H1 (cell line): ENCODE data around the gene RAD9A. TPM values are rescaled to one million over a fixed set of nuclear protein-coding genes. Genes with fewer than 3 reads are reported as not detected.
A peak's percentile ranks its signal among the peaks of the same experiment; 100 is the strongest.

Source experiments
- CTCF ChIA-PET: fragments of 300-600 bp; sonication (Branson Sonifier 250); formaldehyde crosslinking; loops from one replicate; lab custom pipeline; 2021; ENCODE audit not compliant: partially characterized antibody; lab: Charles Lee
- POLR2A ChIA-PET: fragments of 300-600 bp; sonication (Branson Sonifier 250); formaldehyde crosslinking; loops from one replicate; lab custom pipeline; 2021; ENCODE audit warnings: inconsistent platforms; ENCODE audit not compliant: partially characterized antibody; lab: Charles Lee
- DNase-seq, 2 experiments: peaks; one replicate each; pipeline versions ENCODE4 v3.0.0 to v3.0.0-alpha.2; 2010 to 2022; ENCODE audit warnings: low spot score in 2 of 2, low read depth in 1 of 2, mixed read lengths in 1 of 2
- FAIRE-seq: peaks from 2 replicates; lab custom pipeline; 2011; peaks lifted over from hg19 to GRCh38; lab: Jason Lieb, UNC
- H2AFZ ChIP-seq: 2 replicates; pipeline ENCODE4 v1.8.1; 2012; ENCODE audit warnings: low read length, inconsistent platforms
- H2AK5ac ChIP-seq: 2 replicates; pipeline ENCODE4 v1.6.1; 2013; ENCODE audit warnings: low read depth, low read length
- H2BK120ac ChIP-seq: replicated peaks from 2 replicates; pipeline ENCODE3; 2013; ENCODE audit warnings: low read depth, low read length, inconsistent platforms
- H2BK12ac ChIP-seq: 2 replicates; pipeline ENCODE4 v1.6.1; 2013; ENCODE audit warnings: low read depth, low read length
- H2BK15ac ChIP-seq: 2 replicates; pipeline ENCODE4 v1.6.1; 2013; ENCODE audit warnings: low read length
- H2BK20ac ChIP-seq: 2 replicates; pipeline ENCODE4 v1.6.1; 2013; ENCODE audit warnings: low read length
- H2BK5ac ChIP-seq: 2 replicates; pipeline ENCODE4 v1.6.1; 2013; ENCODE audit warnings: low read depth, low read length
- H3K14ac ChIP-seq: 2 replicates; pipeline ENCODE4 v1.6.1; 2013; ENCODE audit warnings: inconsistent platforms; ENCODE audit not compliant: insufficient read length
- H3K18ac ChIP-seq: 2 replicates; pipeline ENCODE4 v1.6.1; 2013; ENCODE audit warnings: low read length; ENCODE audit errors: extremely low read depth
- H3K23ac ChIP-seq: 2 replicates; pipeline ENCODE4 v1.6.1; 2013; ENCODE audit warnings: inconsistent platforms; ENCODE audit not compliant: insufficient read length
- H3K23me2 ChIP-seq: 2 replicates; pipeline ENCODE4 v1.6.1; 2013; ENCODE audit warnings: low read depth, low read length
- H3K27ac ChIP-seq: 2 replicates; pipeline ENCODE4 v1.6.1; 2011; ENCODE audit warnings: low read depth, low read length, inconsistent platforms
- H3K27me3 ChIP-seq, 4 experiments: replicated peaks in 1 of 4; 1 replicate in 1 of 4; 2 replicates in 3 of 4; pipeline versions ENCODE4 v1.6.1 to v1.8.1; 2011 to 2013; ENCODE audit warnings: low read length in 3 of 4, mild to moderate bottlenecking in 3 of 4, inconsistent platforms in 2 of 4, mixed read lengths in 2 of 4, moderate library complexity in 1 of 4; ENCODE audit not compliant: control insufficient read depth in 3 of 4, insufficient read depth in 3 of 4; ENCODE audit errors: extremely low read depth in 1 of 4
- H3K36me3 ChIP-seq, 4 experiments: 2 replicates each; pipeline versions ENCODE4 v1.6.1 to v1.8.1; 2011 to 2013; ENCODE audit warnings: mild to moderate bottlenecking in 4 of 4, low read length in 3 of 4, moderate library complexity in 2 of 4, control low read depth in 1 of 4, inconsistent platforms in 1 of 4; ENCODE audit not compliant: insufficient read depth in 4 of 4, control insufficient read depth in 2 of 4
- H3K4ac ChIP-seq: replicated peaks from 2 replicates; pipeline ENCODE3; 2013; ENCODE audit warnings: low read length, low read depth, mixed read lengths, inconsistent platforms; ENCODE audit not compliant: insufficient read length
- H3K4me1 ChIP-seq, 4 experiments: replicated peaks in 1 of 4; 1 replicate in 1 of 4; 2 replicates in 3 of 4; pipeline versions ENCODE4 v1.6.1 to v1.8.1; 2011 to 2013; ENCODE audit warnings: low read length in 3 of 4, inconsistent platforms in 2 of 4, mixed read lengths in 1 of 4; ENCODE audit not compliant: insufficient read depth in 4 of 4, control insufficient read depth in 3 of 4
- H3K4me2 ChIP-seq, 2 experiments: 2 replicates each; pipeline versions ENCODE4 v1.6.1 to v1.8.1; 2011 to 2013; ENCODE audit warnings: low read depth in 2 of 2, low read length in 2 of 2, control low read depth in 1 of 2, inconsistent platforms in 1 of 2, mild to moderate bottlenecking in 1 of 2; ENCODE audit not compliant: insufficient read depth in 1 of 2
- H3K4me3 ChIP-seq, 4 experiments: fragments of 200-600, 300-600 bp in 1 of 4; sonication (generic), shearing (Covaris generic), sonication (Bioruptor Twin) in 1 of 4; 2 replicates each; pipeline versions ENCODE4 v1.5.1 to v1.8.1; 2011 to 2016; ENCODE audit warnings: low read length in 4 of 4, low read depth in 3 of 4, control low read depth in 2 of 4, inconsistent platforms in 2 of 4, mild to moderate bottlenecking in 2 of 4, mixed read lengths in 1 of 4, moderate library complexity in 1 of 4; ENCODE audit not compliant: insufficient read depth in 2 of 4; ENCODE audit errors: extremely low read depth in 1 of 4
- H3K56ac ChIP-seq: replicated peaks from 2 replicates; pipeline ENCODE3; 2013; ENCODE audit warnings: low read depth, mild to moderate bottlenecking, mixed read lengths, low read length, inconsistent platforms; ENCODE audit not compliant: insufficient read length
- H3K79me1 ChIP-seq: 2 replicates; pipeline ENCODE4 v1.6.1; 2013; ENCODE audit warnings: low read depth, low read length, control low read depth
- H3K79me2 ChIP-seq, 2 experiments: 2 replicates each; pipeline versions ENCODE4 v1.6.1 to v1.8.1; 2012 to 2013; ENCODE audit warnings: low read length in 2 of 2, mild to moderate bottlenecking in 2 of 2, inconsistent platforms in 1 of 2; ENCODE audit not compliant: insufficient read depth in 2 of 2, control insufficient read depth in 1 of 2
- H3K9ac ChIP-seq, 4 experiments: replicated peaks in 1 of 4; 1 replicate in 1 of 4; 2 replicates in 3 of 4; pipeline versions ENCODE4 v1.6.1 to v1.8.1; 2011 to 2013; ENCODE audit warnings: low read depth in 3 of 4, low read length in 3 of 4, control low read depth in 2 of 4, mild to moderate bottlenecking in 2 of 4, moderate library complexity in 2 of 4, inconsistent platforms in 1 of 4; ENCODE audit errors: extremely low read depth in 1 of 4
- H3K9me3 ChIP-seq, 2 experiments: 2 replicates each; pipeline versions ENCODE4 v1.6.1 to v1.8.1; 2012 to 2013; ENCODE audit warnings: mild to moderate bottlenecking in 2 of 2, moderate library complexity in 2 of 2, control low read depth in 1 of 2, inconsistent platforms in 1 of 2, low read depth in 1 of 2, low read length in 1 of 2, mixed read lengths in 1 of 2; ENCODE audit not compliant: insufficient read depth in 2 of 2
- H4K20me1 ChIP-seq, 2 experiments: replicated peaks in 1 of 2; 2 replicates each; pipeline versions ENCODE3 to v1.8.1; 2011 to 2013; ENCODE audit warnings: inconsistent platforms in 2 of 2, low read length in 2 of 2, mild to moderate bottlenecking in 1 of 2; ENCODE audit not compliant: insufficient read depth in 2 of 2, control insufficient read depth in 1 of 2
- H4K5ac ChIP-seq: 2 replicates; pipeline ENCODE4 v1.6.1; 2013; ENCODE audit warnings: low read length, low read depth, mixed read lengths, inconsistent platforms; ENCODE audit not compliant: insufficient read length
- H4K8ac ChIP-seq: 2 replicates; pipeline ENCODE4 v1.8.0; 2013; ENCODE audit warnings: mild to moderate bottlenecking, moderate library complexity, low read length, inconsistent platforms; ENCODE audit not compliant: insufficient read depth; ENCODE audit errors: extremely low read depth
- H4K91ac ChIP-seq: replicated peaks from 2 replicates; pipeline ENCODE3; 2013; ENCODE audit warnings: low read length, mixed read lengths, inconsistent platforms; ENCODE audit not compliant: insufficient read length
- FOSL1 ChIP-seq: IDR thresholded peaks from 2 replicates; pipeline ENCODE4 v1.6.1; 2011; ENCODE audit warnings: mild to moderate bottlenecking, low read depth, low read length, moderate library complexity; ENCODE audit not compliant: insufficient read depth
- KDM4A ChIP-seq: IDR thresholded peaks from one replicate; pipeline ENCODE4 v1.7.1; 2012; ENCODE audit warnings: low read depth, mild to moderate bottlenecking, moderate library complexity, low read length, inconsistent platforms; ENCODE audit not compliant: severe bottlenecking
- TAF1 ChIP-seq: IDR thresholded peaks from 2 replicates; pipeline ENCODE4 v1.6.1; 2011; ENCODE audit warnings: mild to moderate bottlenecking, low read depth, low read length
- WGBS, 2 experiments: shearing (Covaris generic) in 1 of 2; methylation state at CpG; one replicate each; pipeline versions ENCODE4 v1.1.6 to v1.1.7; 2013 to 2015; ENCODE audit warnings: low lambda C conversion rate in 2 of 2, mixed read lengths in 2 of 2, inconsistent platforms in 1 of 2, low coverage in 1 of 2, missing lambda C conversion rate in 1 of 2; ENCODE audit not compliant: insufficient replicate concordance in 2 of 2, insufficient coverage in 1 of 2, insufficient read length in 1 of 2; ENCODE audit errors: extremely low coverage in 1 of 2, missing lambda C conversion rate in 1 of 2; 5-methylcytosine and 5-hydroxymethylcytosine counted together
- polyA plus RNA-seq, 7 experiments: library from polyadenylated mRNA; depleted of rRNA in 3 of 7; stranded (reverse) in 5 of 7; unstranded in 2 of 7; fragments of >200 nt in 5 of 7; fragments of 200-250 nt in 2 of 7; gene quantifications; 1 replicate in 5 of 7; 2 replicates in 1 of 7; 4 replicates in 1 of 7; pipeline versions ENCODE4 v1.2.1 to v1.2.3, GENCODE V29; 2011 to 2013; ENCODE audit warnings: missing spikeins in 2 of 7, mixed read lengths in 2 of 7
- total RNA-seq: library from RNA; stranded (reverse); fragmentation: NEBNext Ultra II Directional; extraction: Animal tissue kit (Norgen Biotek cat#: 25700); gene quantifications from 2 replicates; pipeline ENCODE4 v1.2.1, GENCODE V29; 2021

The RAD9A gene
- total and polyA plus RNA-seq, 2 of the 8 experiments (the other 6 are each of a cell fraction or from before 2014, with no cell fraction given): 22.2 to 25.5 TPM

- no peak overlapping the region for H3K23ac ChIP-seq
- H3K4ac ChIP-seq: no peak overlapping the region
- H3K27ac ChIP-seq: no peak overlapping the region
- H2BK15ac ChIP-seq: no peak overlapping the region
- H3K79me1 ChIP-seq: 0 out of 2 replicates have a peak, but pooled peaks cover 2% of the 10 kb centered on the region
- 26% methylated on average over 13 of the region's 15 CpGs; no CpG with 5 or more reads in 1 of the 2 experiments for WGBS, 2 experiments
- H2AK5ac ChIP-seq: no peak overlapping the region
- H3K9me3 ChIP-seq: no peaks in the 10 kb centered on the region
- no peak overlapping the region for H4K91ac ChIP-seq
- peak overlapping the region in 3 of 4 experiments; percentile 51 to 72 (median 66); a peak in 4 of 7 replicates for H3K9ac ChIP-seq
- no peaks in the 10 kb centered on the region; a peak in 2 of 7 replicates for H3K27me3 ChIP-seq
- no peak overlapping the region for H2AFZ ChIP-seq
- H3K14ac ChIP-seq: no peak overlapping the region
- H3K4me1 ChIP-seq: peaks cover 0 to 9% (median 7%) of the 10 kb centered on the region in 4 experiments; a peak in 4 of 7 replicates
- CTCF ChIA-PET: interaction anchor here (0.6 to 34.8 kb wide), 10 partner anchors 10 to 861 kb away, joined by 3 to 1305 read pairs (median 4); partner anchors contain the start of genes CLCF1, POLD4 and PPP1CA
- FAIRE-seq: no peak
- H2BK120ac ChIP-seq: no peak overlapping the region
- H3K23me2 ChIP-seq: peaks cover 13% of the 10 kb centered on the region
- DNase-seq: no peak
- no peak overlapping the region for H3K18ac ChIP-seq
- no peak overlapping the region for H3K56ac ChIP-seq
- no peak overlapping the region for H4K5ac ChIP-seq
- POLR2A ChIA-PET: interaction anchor here (0.8 to 3.3 kb wide), 6 partner anchors 10 to 70 kb away, joined by 3 to 31 read pairs (median 6); partner anchors contain the start of genes POLD4 and PPP1CA
- peaks cover 0 to 4% (median 0%) of the 10 kb centered on the region in 4 experiments; a peak in 1 of 8 replicates for H3K36me3 ChIP-seq
- H3K79me2 ChIP-seq: no peaks in the 10 kb centered on the region
- H4K8ac ChIP-seq: peak overlapping the region; percentile 89; the same call in 1 of the 2 replicates
- peaks cover 0 to 2% of the 10 kb centered on the region in 2 experiments for H4K20me1 ChIP-seq
- peak overlapping the region; percentile 65 to 86 for H3K4me2 ChIP-seq
- no peak overlapping the region for H2BK20ac ChIP-seq
- no peak overlapping the region for H2BK12ac ChIP-seq
- no peak overlapping the region for H2BK5ac ChIP-seq
- peak overlapping the region; percentile 63 to 88 (median 69) for H3K4me3 ChIP-seq
- no peak for TF ChIP-seq KDM4A
- no peak for TF ChIP-seq TAF1
- TF ChIP-seq FOSL1: no peak
Measured at GRCh38 chr11:67390947-67391303, 861 bp upstream of the RAD9A start.
